ENCODE results near the gene PLK3.
"Not testable (repeated sequence)": the region's sequence is repeated elsewhere in the genome, so short reads cannot be mapped to it uniquely, and the experiment has no call there.

The PLK3 gene

GRCh38 chr1:44790968-44791801, 9.0 kb upstream of the PLK3 start:
- H3K36me3 ChIP-seq (ENCODE audit: insufficient read depth, low read length), result no peaks in the 10 kb centered on the region
- no peak overlapping the region for H3K9ac ChIP-seq (ENCODE audit: low read length)

GRCh38 chr1:44792736-44793502, 7.3 kb upstream of the PLK3 start:
- no peaks in the 10 kb centered on the region for H3K36me3 ChIP-seq (ENCODE audit: insufficient read depth, low read length)
- no peaks in the 10 kb centered on the region for H3K27me3 ChIP-seq (ENCODE audit: control insufficient read depth in 1 of 2, insufficient read depth in 2 of 2, low read length in 2 of 2)
- H3K27ac ChIP-seq (ENCODE audit: low read depth, low read length), result no peak overlapping the region
- H3K4me3 ChIP-seq (ENCODE audit: low read depth in 1 of 2, low read length in 2 of 2), result no peak overlapping the region
- H3K4me1 ChIP-seq (ENCODE audit: insufficient read depth, low read length), result no peaks in the 10 kb centered on the region
- no peaks in the 10 kb centered on the region for H3K9me3 ChIP-seq (ENCODE audit: low read length)
- no peak overlapping the region for H3K9ac ChIP-seq (ENCODE audit: low read length)

More at GRCh38 chr1:44790968-44791801, 9.0 kb upstream of the PLK3 start:
- Histone ChIP-seq H3K4me3 (ENCODE audit: low read depth in 1 of 2, low read length in 2 of 2) (no peak overlapping the region), H3K27ac (ENCODE audit: low read depth, low read length) (no peak overlapping the region), H3K9me3 (ENCODE audit: low read length) (no peaks in the 10 kb centered on the region), H3K4me1 (ENCODE audit: insufficient read depth, low read length) (peaks cover 6% of the 10 kb centered on the region), H3K27me3 (ENCODE audit: control insufficient read depth in 1 of 2, insufficient read depth in 2 of 2, low read length in 2 of 2) (no peaks in the 10 kb centered on the region)

DNA sequence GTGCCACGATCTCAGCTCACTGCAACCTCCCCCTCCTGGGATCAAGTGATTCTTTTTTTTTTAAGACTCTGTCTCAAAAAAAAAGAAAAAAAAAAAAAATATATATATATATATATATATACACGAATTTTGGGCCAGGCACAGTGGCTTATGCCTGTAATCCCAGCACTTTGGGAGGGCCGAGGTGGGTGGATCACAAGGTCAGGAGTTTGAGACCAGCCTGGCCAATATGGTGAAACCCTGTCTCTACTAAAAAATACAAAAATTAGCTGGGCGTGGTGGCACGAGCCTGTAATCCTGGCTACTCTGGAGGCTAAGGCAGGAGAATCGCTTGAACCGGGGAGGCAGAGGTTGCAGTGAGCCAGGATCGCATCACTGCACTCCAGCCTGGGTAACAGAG, 2.3 kb upstream of the PLK3 start:
- not testable (repeated sequence) for H3K9ac ChIP-seq (ENCODE audit: low read length); H3K4me3 ChIP-seq (ENCODE audit: low read depth in 1 of 2, low read length in 2 of 2); H3K27me3 ChIP-seq (ENCODE audit: control insufficient read depth in 1 of 2, insufficient read depth in 2 of 2, low read length in 2 of 2); H3K36me3 ChIP-seq (ENCODE audit: insufficient read depth, low read length); H3K27ac ChIP-seq (ENCODE audit: low read depth, low read length); H3K9me3 ChIP-seq (ENCODE audit: low read length)
- H3K4me1 ChIP-seq (ENCODE audit: insufficient read depth, low read length), result peaks cover 15% of the 10 kb centered on the region

DNA sequence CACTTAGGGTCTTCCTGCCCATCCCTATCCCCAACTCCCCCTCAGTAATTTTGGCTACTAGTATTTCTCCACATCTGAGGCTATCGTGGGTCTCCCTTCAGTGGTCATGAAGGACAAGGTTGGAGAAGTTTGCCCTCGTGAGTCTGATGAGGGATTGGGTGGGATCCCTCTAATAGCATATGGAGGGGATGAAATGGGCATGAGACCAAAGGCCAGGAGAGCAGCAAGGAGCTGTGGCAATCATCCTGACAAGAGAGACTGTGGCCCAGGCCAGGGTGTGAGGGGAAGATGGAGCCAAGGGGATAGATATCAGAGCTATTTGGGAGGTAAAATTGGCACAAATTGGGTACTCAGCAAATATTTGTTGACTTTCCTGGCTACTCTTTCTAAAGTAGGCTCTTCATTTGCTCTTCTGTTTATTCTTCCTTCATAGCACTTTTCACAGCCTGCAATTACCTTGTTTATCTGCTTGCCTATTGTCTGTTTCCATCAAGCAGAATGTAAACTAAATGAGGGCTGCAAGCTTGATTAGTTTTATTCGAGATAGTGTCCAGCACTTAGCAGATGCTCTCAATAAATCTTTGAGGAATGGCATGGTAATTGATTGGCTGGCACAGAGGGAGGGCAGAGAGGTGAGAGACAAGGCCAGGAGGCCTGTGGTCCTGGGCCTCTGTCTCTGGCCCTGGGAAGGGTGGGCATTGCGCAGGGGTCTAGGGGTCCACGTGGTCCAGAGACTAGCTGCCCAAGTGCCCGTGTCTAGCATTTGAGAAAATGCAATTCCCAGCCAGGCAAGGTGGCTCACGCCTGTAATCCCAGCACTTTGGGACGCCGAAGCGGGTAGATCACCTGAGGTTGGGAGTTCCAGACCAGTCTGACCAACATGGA, 1.5 kb upstream of the PLK3 start:
- Histone ChIP-seq H3K9ac (ENCODE audit: low read length) (no peak overlapping the region), H3K9me3 (ENCODE audit: low read length) (no peaks in the 10 kb centered on the region), H3K4me3 (ENCODE audit: low read depth in 1 of 2, low read length in 2 of 2) (no peak overlapping the region), H3K36me3 (ENCODE audit: insufficient read depth, low read length) (peaks cover 9% of the 10 kb centered on the region), H3K27me3 (ENCODE audit: control insufficient read depth in 1 of 2, insufficient read depth in 2 of 2, low read length in 2 of 2) (no peaks in the 10 kb centered on the region), H3K27ac (ENCODE audit: low read depth, low read length) (peak overlapping the region; percentile 98), H3K4me1 (ENCODE audit: insufficient read depth, low read length) (peaks cover 15% of the 10 kb centered on the region)

DNA sequence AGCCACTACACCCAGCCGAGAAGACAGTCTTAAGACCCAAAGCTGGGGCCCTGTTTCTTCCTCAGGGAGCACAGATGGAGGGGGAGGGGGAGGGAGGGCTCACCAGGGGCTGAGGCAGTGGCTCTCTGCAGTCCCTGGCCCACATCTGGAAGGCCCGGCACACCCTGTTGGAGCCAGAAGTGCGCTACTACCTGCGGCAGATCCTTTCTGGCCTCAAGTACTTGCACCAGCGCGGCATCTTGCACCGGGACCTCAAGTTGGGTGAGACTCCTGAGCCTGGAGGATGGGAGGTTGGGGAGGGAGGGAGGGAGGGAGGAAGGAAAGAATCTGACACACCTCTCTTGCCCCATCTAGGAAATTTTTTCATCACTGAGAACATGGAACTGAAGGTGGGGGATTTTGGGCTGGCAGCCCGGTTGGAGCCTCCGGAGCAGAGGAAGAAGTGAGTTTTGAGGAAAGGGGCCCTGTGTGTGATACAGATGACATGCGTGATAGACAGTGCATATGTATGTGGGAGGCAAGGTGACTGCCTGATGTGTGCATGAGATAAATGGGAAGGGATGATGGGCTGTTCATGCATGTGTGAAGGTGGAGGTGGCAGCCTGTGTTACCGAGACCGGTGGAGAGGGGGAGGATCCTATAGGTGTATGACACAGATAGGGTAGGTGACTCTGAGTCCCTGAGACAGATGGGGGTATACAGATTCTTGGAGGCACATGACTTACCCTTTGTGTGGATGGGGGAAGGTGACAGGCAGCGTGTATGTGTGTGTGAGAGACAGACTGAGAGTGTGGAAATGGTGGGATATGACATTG, 1.5 kb downstream of the PLK3 start:
- peaks cover 22% of the 10 kb centered on the region for H3K36me3 ChIP-seq (ENCODE audit: insufficient read depth, low read length)
- H3K27ac ChIP-seq (ENCODE audit: low read depth, low read length), result peak overlapping the region; percentile 42
- peak overlapping the region; percentile 21 to 32 for H3K4me3 ChIP-seq (ENCODE audit: low read depth in 1 of 2, low read length in 2 of 2)
- H3K4me1 ChIP-seq (ENCODE audit: insufficient read depth, low read length), result peaks cover 20% of the 10 kb centered on the region
- no peaks in the 10 kb centered on the region for H3K9me3 ChIP-seq (ENCODE audit: low read length)
- no peaks in the 10 kb centered on the region for H3K27me3 ChIP-seq (ENCODE audit: control insufficient read depth in 1 of 2, insufficient read depth in 2 of 2, low read length in 2 of 2)
- no peak overlapping the region for H3K9ac ChIP-seq (ENCODE audit: low read length)

DNA sequence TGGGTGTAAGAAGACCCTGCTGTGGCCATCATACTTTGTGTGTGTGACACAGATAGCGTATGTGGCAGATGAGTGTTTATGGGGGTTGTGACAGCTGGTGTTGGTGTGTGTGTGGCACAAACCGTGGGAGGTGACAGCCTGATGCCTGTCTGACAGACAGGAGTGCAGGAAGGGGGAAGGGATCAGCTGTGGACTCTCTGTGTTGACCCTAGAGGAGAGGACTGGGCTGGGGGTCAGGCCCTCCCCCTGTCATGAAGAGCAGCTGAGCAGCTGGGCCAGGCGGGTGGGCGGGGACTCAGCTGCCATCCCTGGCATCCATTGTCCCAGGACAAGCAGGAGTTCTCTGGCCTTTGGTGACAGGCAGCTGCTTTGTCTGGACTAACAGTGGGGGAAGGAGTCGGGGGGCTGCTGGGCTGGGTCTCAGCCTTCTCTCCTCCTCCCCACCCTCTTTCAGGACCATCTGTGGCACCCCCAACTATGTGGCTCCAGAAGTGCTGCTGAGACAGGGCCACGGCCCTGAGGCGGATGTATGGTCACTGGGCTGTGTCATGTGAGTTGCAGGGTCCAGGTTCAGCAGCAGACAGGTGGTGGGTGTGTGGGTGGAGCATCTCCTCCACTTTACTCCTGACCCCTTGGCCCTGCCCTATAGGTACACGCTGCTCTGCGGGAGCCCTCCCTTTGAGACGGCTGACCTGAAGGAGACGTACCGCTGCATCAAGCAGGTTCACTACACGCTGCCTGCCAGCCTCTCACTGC, 2.3 kb downstream of the PLK3 start:
- peak overlapping the region in 1 of 2 donors; percentile 21 for H3K4me3 ChIP-seq (ENCODE audit: low read depth in 1 of 2, low read length in 2 of 2)
- peaks cover 22% of the 10 kb centered on the region for H3K36me3 ChIP-seq (ENCODE audit: insufficient read depth, low read length)
- peaks cover 28% of the 10 kb centered on the region for H3K4me1 ChIP-seq (ENCODE audit: insufficient read depth, low read length)
- no peaks in the 10 kb centered on the region for H3K9me3 ChIP-seq (ENCODE audit: low read length)
- H3K27ac ChIP-seq (ENCODE audit: low read depth, low read length), result peak overlapping the region; percentile 23
- no peaks in the 10 kb centered on the region for H3K27me3 ChIP-seq (ENCODE audit: control insufficient read depth in 1 of 2, insufficient read depth in 2 of 2, low read length in 2 of 2)
- no peak overlapping the region for H3K9ac ChIP-seq (ENCODE audit: low read length)

DNA sequence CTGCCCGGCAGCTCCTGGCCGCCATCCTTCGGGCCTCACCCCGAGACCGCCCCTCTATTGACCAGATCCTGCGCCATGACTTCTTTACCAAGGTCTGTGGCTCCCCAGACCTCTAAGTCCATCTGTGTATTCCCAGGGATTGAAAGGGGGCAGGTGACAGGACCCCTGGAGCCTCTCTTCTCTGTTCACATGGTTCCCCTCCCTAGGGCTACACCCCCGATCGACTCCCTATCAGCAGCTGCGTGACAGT, 2.8 kb downstream of the PLK3 start:
- Histone ChIP-seq H3K27ac (ENCODE audit: low read depth, low read length) (peak overlapping the region; percentile 23), H3K36me3 (ENCODE audit: insufficient read depth, low read length) (peaks cover 22% of the 10 kb centered on the region), H3K9me3 (ENCODE audit: low read length) (no peaks in the 10 kb centered on the region), H3K9ac (ENCODE audit: low read length) (no peak overlapping the region), H3K4me3 (ENCODE audit: low read depth in 1 of 2, low read length in 2 of 2) (no peak overlapping the region), H3K27me3 (ENCODE audit: control insufficient read depth in 1 of 2, insufficient read depth in 2 of 2, low read length in 2 of 2) (no peaks in the 10 kb centered on the region), H3K4me1 (ENCODE audit: insufficient read depth, low read length) (peaks cover 33% of the 10 kb centered on the region)

- Histone ChIP-seq H3K36me3 (ENCODE audit: insufficient read depth, low read length) (peaks cover 22% of the 10 kb centered on the region), H3K27ac (ENCODE audit: low read depth, low read length) (no peak overlapping the region), H3K4me1 (ENCODE audit: insufficient read depth, low read length) (peaks cover 38% of the 10 kb centered on the region), H3K27me3 (ENCODE audit: control insufficient read depth in 1 of 2, insufficient read depth in 2 of 2, low read length in 2 of 2) (no peaks in the 10 kb centered on the region), H3K4me3 (ENCODE audit: low read depth in 1 of 2, low read length in 2 of 2) (no peak overlapping the region), H3K9me3 (ENCODE audit: low read length) (no peaks in the 10 kb centered on the region), H3K9ac (ENCODE audit: low read length) (no peak overlapping the region)
These were observed 3.3 kb downstream of the PLK3 start for GRCh38 chr1:44803312-44804095.

DNA sequence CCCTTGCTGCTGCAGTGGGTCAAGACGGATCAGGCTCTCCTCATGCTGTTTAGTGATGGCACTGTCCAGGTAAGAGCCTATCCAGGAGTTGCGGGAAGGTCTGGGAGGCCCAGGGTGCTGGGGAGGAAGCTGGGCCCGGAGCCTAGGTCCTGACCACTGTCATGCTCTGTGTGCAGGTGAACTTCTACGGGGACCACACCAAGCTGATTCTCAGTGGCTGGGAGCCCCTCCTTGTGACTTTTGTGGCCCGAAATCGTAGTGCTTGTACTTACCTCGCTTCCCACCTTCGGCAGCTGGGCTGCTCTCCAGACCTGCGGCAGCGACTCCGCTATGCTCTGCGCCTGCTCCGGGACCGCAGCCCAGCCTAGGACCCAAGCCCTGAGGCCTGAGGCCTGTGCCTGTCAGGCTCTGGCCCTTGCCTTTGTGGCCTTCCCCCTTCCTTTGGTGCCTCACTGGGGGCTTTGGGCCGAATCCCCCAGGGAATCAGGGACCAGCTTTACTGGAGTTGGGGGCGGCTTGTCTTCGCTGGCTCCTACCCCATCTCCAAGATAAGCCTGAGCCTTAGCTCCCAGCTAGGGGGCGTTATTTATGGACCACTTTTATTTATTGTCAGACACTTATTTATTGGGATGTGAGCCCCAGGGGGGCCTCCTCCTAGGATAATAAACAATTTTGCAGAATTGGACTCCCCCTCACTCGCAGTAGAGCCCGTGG, 5.3 kb downstream of the PLK3 start:
- Histone ChIP-seq H3K9ac (ENCODE audit: low read length) (no peak overlapping the region), H3K27me3 (ENCODE audit: control insufficient read depth in 1 of 2, insufficient read depth in 2 of 2, low read length in 2 of 2) (no peaks in the 10 kb centered on the region), H3K4me1 (ENCODE audit: insufficient read depth, low read length) (peaks cover 54% of the 10 kb centered on the region), H3K4me3 (ENCODE audit: low read depth in 1 of 2, low read length in 2 of 2) (no peak overlapping the region), H3K36me3 (ENCODE audit: insufficient read depth, low read length) (peaks cover 22% of the 10 kb centered on the region), H3K9me3 (ENCODE audit: low read length) (no peaks in the 10 kb centered on the region), H3K27ac (ENCODE audit: low read depth, low read length) (no peak overlapping the region)
